Femur (tissue), 1 donor: ENCODE measurements around the gene NTN3.
"Not testable (repeated sequence)": the region's sequence is repeated elsewhere in the genome, so short reads cannot be mapped to it uniquely, and the experiment has no call there.

Source experiments
- DNase-seq: peaks from one replicate; pipeline ENCODE4 v3.0.0-alpha.2; 2017

Gene NTN3

GRCh38 chr16:2441143-2441804 lies 29.8 kb upstream of the NTN3 start:
- DNase-seq = not testable (repeated sequence)

GRCh38 chr16:2443555-2443954 lies 27.5 kb upstream of the NTN3 start:
- no peak for DNase-seq

GRCh38 chr16:2447920-2448583 lies 23.0 kb upstream of the NTN3 start:
- DNase-seq = no peak

- no peak for DNase-seq
These were observed 22.0 kb upstream of the NTN3 start for GRCh38 chr16:2449118-2449517.

- DNase-seq = no peak
These were observed 20.6 kb upstream of the NTN3 start for GRCh38 chr16:2450535-2450934.

GRCh38 chr16:2450975-2451381 lies 20.1 kb upstream of the NTN3 start:
- no peak for DNase-seq

- DNase-seq = no peak
These were observed 19.2 kb upstream of the NTN3 start for GRCh38 chr16:2451851-2452320.

GRCh38 chr16:2452650-2453049 lies 18.4 kb upstream of the NTN3 start:
- DNase-seq = no peak

- DNase-seq = no peak
These were observed 15.8 kb upstream of the NTN3 start for GRCh38 chr16:2455081-2455845.

- DNase-seq = no peak
These were observed 14.4 kb upstream of the NTN3 start for GRCh38 chr16:2456551-2457153.

GRCh38 chr16:2457267-2457666 lies 13.8 kb upstream of the NTN3 start:
- no peak for DNase-seq

- no peak for DNase-seq
These were observed 13.2 kb upstream of the NTN3 start for GRCh38 chr16:2457946-2458345.

- no peak for DNase-seq
These were observed 12.0 kb upstream of the NTN3 start for GRCh38 chr16:2458887-2459646.

GRCh38 chr16:2459647-2460390 lies 11.3 kb upstream of the NTN3 start, which contains the start of gene TEDC2:
TEDC2 (plus strand) TSS chr16:2460109; CDS start chr16:2460145, 36 bp downstream.
- DNase-seq = peak; percentile 96

GRCh38 chr16:2460391-2460713 lies 10.7 kb upstream of the NTN3 start:
- DNase-seq = no peak

GRCh38 chr16:2460916-2461315 lies 10.2 kb upstream of the NTN3 start:
- no peak for DNase-seq

GRCh38 chr16:2462031-2462866 lies 8.8 kb upstream of the NTN3 start:
- no peak for DNase-seq

GRCh38 chr16:2464333-2464732 lies 6.8 kb upstream of the NTN3 start:
- DNase-seq = no peak

- no peak for DNase-seq
These were observed 5.3 kb upstream of the NTN3 start for GRCh38 chr16:2465653-2466415.
